ENCODE results near the gene ITGA2. TPM values are rescaled to one million over a fixed set of nuclear protein-coding genes. Genes with fewer than 3 reads are reported as not detected.

Gene ITGA2
- total RNA-seq, 2 donors from 2014 or later: 18.3 to 19.7 TPM

DNA sequence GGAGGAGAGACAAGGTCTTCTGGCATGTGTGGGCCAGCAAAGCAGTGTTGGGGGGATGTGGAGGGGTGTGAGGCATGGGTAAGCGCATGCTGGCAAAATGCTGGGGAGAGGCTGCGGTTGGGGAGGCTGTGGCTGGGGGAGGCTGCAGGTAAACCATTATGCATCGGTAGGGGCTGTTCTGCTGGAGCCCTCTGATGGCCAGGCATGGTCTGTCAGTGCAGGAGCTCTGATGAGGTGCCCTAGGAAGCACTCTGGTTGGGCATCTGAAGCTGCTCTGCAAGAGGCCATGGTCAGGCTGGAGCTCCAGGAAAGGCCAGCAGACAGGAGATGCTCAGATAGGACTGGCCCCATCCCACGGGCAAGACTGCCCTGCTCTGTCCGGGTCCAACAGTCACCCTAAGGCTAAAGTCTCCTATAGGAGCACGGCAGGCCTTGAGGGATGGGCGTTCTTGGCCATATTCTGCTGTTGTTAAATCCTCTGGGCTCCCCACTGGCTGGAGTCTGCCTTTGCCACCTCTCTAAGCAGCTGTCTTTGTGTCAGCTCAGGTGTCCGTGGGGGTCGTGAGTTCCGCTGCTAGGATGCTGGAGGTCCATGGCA, 28.7 kb downstream of the ITGA2 start:
- DNase-seq: no peak
- H3K27ac ChIP-seq: no peak overlapping the region
- no peaks in the 10 kb centered on the region for H3K4me1 ChIP-seq
- TF ChIP-seq, protein P1, sequence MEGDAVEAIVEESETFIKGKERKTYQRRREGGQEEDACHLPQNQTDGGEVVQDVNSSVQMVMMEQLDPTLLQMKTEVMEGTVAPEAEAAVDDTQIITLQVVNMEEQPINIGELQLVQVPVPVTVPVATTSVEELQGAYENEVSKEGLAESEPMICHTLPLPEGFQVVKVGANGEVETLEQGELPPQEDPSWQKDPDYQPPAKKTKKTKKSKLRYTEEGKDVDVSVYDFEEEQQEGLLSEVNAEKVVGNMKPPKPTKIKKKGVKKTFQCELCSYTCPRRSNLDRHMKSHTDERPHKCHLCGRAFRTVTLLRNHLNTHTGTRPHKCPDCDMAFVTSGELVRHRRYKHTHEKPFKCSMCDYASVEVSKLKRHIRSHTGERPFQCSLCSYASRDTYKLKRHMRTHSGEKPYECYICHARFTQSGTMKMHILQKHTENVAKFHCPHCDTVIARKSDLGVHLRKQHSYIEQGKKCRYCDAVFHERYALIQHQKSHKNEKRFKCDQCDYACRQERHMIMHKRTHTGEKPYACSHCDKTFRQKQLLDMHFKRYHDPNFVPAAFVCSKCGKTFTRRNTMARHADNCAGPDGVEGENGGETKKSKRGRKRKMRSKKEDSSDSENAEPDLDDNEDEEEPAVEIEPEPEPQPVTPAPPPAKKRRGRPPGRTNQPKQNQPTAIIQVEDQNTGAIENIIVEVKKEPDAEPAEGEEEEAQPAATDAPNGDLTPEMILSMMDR (IDR thresholded peaks at IDR 0.05): no peak
- no peaks in the 10 kb centered on the region for H3K27me3 ChIP-seq
- no peak overlapping the region for H3K4me3 ChIP-seq
- no peaks in the 10 kb centered on the region for H3K36me3 ChIP-seq
- intact Hi-C loops (cut with DNase I): no loop called here
- no peak overlapping the region for H3K9ac ChIP-seq (ENCODE audit: low read depth in 2 of 2, low read length in 2 of 2)
- no peaks in the 10 kb centered on the region for H3K9me3 ChIP-seq

DNA sequence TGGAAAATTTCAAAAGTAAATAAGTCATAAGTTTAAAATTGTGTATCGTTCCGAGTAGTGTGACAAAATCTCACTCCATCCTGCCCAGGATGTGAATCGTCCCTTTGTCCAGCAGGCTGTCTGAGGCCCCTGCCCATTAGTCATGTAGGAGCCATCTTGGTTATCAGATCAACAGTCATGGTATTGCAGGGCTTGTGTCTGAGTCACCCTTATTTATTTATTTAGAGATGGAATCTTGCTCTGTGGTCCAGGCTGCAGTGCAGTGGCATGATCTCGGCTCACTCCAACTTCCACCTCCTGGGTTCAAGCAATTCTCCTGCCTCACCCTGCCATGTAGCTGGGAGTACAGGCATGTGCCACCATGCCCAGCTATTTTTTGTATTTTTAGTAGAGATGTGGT, 30.2 kb downstream of the ITGA2 start:
- H3K9ac ChIP-seq (ENCODE audit: low read depth in 2 of 2, low read length in 2 of 2): no peak overlapping the region
- no peaks in the 10 kb centered on the region for H3K9me3 ChIP-seq
- H3K36me3 ChIP-seq: no peaks in the 10 kb centered on the region
- H3K27ac ChIP-seq: no peak overlapping the region
- no peaks in the 10 kb centered on the region for H3K27me3 ChIP-seq
- TF ChIP-seq, protein P1 (IDR thresholded peaks at IDR 0.05): no peak
- intact Hi-C loops (cut with DNase I): no loop called here
- no peak for DNase-seq
- peaks cover 3% of the 10 kb centered on the region for H3K4me1 ChIP-seq
- H3K4me3 ChIP-seq: no peak overlapping the region

DNA sequence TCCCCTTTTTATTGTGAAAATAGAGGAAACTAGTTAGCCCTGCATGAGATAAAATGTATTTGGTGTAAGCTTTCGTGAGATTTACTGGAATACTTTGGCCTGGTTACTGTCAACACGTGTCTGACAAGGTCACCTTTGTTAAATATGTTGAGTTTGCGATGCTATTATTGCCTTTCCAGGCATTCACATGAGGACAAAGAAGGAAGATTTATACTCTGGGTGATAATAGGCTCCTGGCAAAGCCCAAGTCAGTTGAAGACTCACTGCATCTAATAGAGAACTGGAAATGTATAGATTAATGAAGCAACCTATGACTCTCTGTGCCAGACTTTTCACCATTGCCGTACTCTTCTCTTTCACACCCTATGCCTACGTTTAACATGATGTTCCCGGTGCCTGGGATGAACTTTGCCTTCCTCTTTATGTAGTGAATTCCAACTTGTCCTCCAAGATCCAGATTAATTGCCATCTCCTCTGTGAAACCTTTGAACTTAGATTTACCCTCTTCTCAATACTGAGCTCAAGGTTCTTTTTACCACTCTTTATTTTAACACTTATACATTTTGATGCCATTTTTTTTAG, 33.9 kb downstream of the ITGA2 start:
- no peaks in the 10 kb centered on the region for H3K36me3 ChIP-seq
- intact Hi-C loops (cut with DNase I): no loop called here
- no peak for DNase-seq
- no peak overlapping the region for H3K4me3 ChIP-seq
- H3K27ac ChIP-seq: no peak overlapping the region
- H3K9me3 ChIP-seq: no peaks in the 10 kb centered on the region
- no peaks in the 10 kb centered on the region for H3K27me3 ChIP-seq
- H3K4me1 ChIP-seq: peaks cover 8% of the 10 kb centered on the region
- TF ChIP-seq, protein P1 (IDR thresholded peaks at IDR 0.05): no peak
- H3K9ac ChIP-seq (ENCODE audit: low read depth in 2 of 2, low read length in 2 of 2): no peak overlapping the region

DNA sequence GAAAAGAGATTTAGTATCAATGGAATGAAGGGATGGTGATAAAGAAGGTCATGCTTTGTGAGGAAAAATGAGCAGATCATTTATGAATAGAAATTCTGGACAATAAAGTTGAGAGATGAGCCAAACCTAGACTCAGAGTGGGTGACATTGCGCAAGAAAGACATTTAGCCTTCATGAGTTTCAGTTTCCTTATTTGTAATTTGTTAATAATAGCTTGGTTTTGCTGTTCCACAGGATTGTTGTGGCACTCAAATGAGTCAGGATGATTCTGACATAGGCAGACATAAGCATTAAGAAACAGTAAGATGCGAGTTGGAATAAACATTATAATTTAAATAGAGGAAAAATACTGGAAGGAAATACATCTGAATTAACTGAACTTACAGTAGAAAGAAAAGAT, 34.8 kb downstream of the ITGA2 start:
- no peak for DNase-seq
- Histone ChIP-seq H3K4me1 (peaks cover 8% of the 10 kb centered on the region), H3K27ac (no peak overlapping the region), H3K9ac (ENCODE audit: low read depth in 2 of 2, low read length in 2 of 2) (no peak overlapping the region), H3K27me3 (no peaks in the 10 kb centered on the region), H3K36me3 (no peaks in the 10 kb centered on the region), H3K9me3 (no peaks in the 10 kb centered on the region), H3K4me3 (no peak overlapping the region)
- TF ChIP-seq, protein P1 (IDR thresholded peaks at IDR 0.05): no peak
- intact Hi-C loops (cut with DNase I): no loop called here

DNA sequence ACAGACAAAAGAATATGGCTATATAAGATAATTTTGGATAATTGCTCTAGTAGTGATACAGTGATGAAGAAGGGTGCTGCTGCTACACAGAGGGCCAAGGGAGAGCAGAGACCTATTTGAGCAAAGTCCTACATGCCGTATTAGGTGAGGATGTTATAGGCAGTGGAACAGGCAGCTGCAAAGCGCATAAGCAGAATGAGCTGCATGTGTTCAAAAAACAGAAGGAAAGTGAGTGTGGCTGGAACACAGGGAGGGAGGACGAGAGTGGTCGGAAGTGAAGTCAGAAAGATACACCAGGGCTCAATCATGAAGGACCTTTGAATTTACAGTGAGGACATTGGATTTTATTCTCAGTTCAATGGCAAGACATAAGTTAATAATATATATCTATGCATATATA, 35.4 kb downstream of the ITGA2 start:
- peaks cover 8% of the 10 kb centered on the region for H3K4me1 ChIP-seq
- no peaks in the 10 kb centered on the region for H3K27me3 ChIP-seq
- H3K36me3 ChIP-seq: no peaks in the 10 kb centered on the region
- no peak overlapping the region for H3K27ac ChIP-seq
- no peak overlapping the region for H3K4me3 ChIP-seq
- DNase-seq: no peak
- TF ChIP-seq, protein P1 (IDR thresholded peaks at IDR 0.05): no peak
- intact Hi-C loops (cut with DNase I): no loop called here
- H3K9ac ChIP-seq (ENCODE audit: low read depth in 2 of 2, low read length in 2 of 2): peak overlapping the region in 1 of 2 donors; percentile 19
- no peaks in the 10 kb centered on the region for H3K9me3 ChIP-seq

Data from colonic mucosa (tissue), 4 donors.